ENCODE measurements around the gene PIK3C2B. TPM values are rescaled to one million over a fixed set of nuclear protein-coding genes. Genes with fewer than 3 reads are reported as not detected.

PIK3C2B gene
- total and polyA plus RNA-seq, 2 donors (not counting 1 experiment from before 2014, with no cell fraction given) = 90.3 to 142 TPM

DNA sequence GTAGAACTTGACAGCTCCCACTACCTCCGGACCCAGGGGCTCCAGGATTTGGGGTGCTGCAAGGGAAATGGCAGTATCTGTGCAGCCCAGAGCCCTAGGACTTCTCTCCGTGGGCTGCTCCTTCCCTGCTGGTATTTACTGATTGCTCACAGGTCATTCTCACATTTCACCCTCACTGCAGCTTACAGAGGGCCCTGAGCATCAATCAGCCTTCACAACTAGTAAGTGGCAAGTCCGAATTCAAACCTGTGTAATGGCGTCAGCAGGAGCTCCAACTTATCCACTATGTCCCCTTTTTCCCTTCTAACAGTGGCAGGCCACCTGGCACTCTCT lies 32.4 kb downstream of the PIK3C2B start:
- WGBS (ENCODE audit: insufficient coverage) = 0% methylated on average over 2 of the region's 4 CpGs
- H3K27me3 ChIP-seq (replicated peaks in 1 of 4; ENCODE audit: control extremely low read depth in 1 of 4, control insufficient read depth in 3 of 4, insufficient read depth in 4 of 4, low read length in 3 of 4) = no peaks in the 10 kb centered on the region
- peak overlapping the region; percentile 60 for H3K9ac ChIP-seq (ENCODE audit: low read length)
- TF ChIP-seq, protein P1, sequence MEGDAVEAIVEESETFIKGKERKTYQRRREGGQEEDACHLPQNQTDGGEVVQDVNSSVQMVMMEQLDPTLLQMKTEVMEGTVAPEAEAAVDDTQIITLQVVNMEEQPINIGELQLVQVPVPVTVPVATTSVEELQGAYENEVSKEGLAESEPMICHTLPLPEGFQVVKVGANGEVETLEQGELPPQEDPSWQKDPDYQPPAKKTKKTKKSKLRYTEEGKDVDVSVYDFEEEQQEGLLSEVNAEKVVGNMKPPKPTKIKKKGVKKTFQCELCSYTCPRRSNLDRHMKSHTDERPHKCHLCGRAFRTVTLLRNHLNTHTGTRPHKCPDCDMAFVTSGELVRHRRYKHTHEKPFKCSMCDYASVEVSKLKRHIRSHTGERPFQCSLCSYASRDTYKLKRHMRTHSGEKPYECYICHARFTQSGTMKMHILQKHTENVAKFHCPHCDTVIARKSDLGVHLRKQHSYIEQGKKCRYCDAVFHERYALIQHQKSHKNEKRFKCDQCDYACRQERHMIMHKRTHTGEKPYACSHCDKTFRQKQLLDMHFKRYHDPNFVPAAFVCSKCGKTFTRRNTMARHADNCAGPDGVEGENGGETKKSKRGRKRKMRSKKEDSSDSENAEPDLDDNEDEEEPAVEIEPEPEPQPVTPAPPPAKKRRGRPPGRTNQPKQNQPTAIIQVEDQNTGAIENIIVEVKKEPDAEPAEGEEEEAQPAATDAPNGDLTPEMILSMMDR (IDR thresholded peaks at IDR 0.05) = no peak
- no peak for TF ChIP-seq EZH2 (IDR thresholded peaks at IDR 0.05; ENCODE audit: borderline replicate concordance, insufficient read depth, low read depth, low read length, poor library complexity, severe bottlenecking)
- ATAC-seq (ENCODE audit: low read depth) (no peak), DNase-seq (no peak)
- H3K27me3 Mint-ChIP-seq = no peaks in the 10 kb centered on the region
- H3K4me1 Mint-ChIP-seq = peaks cover 97% of the 10 kb centered on the region
- H3K36me3 ChIP-seq (replicated peaks in 1 of 2; ENCODE audit: control extremely low read depth in 1 of 2, control insufficient read depth in 1 of 2, extremely low read depth in 1 of 2, insufficient read depth in 2 of 2, low read length in 1 of 2) = peaks cover 1 to 38% of the 10 kb centered on the region in 2 experiments
- peak overlapping the region; percentile 94 for H3K27ac Mint-ChIP-seq
- H3K4me3 ChIP-seq (ENCODE audit: control extremely low read depth in 1 of 5, extremely low read depth in 1 of 5, insufficient read depth in 1 of 5, low read depth in 2 of 5, low read length in 4 of 5) = peak overlapping the region in 4 of 5 experiments; percentile 3 to 47 (median 43)
- H4K20me1 ChIP-seq (ENCODE audit: control insufficient read depth, insufficient read depth, low read length, poor library complexity, severe bottlenecking) = no peaks in the 10 kb centered on the region
- H2AFZ ChIP-seq (ENCODE audit: insufficient read depth, low read depth, low read length, poor library complexity, severe bottlenecking) = no peak overlapping the region
- ChIA-PET CTCF (interaction anchor here (1.4 to 43.9 kb wide), 5 partner anchors 8 to 38 kb away, joined by 5 to 1884 read pairs (median 58); partner anchors contain the start of gene PIK3C2B), POLR2A (interaction anchor here (0.9 to 2.4 kb wide), 4 partner anchors 10 to 33 kb away, joined by 3 to 8 read pairs (median 4); partner anchors contain the start of gene PIK3C2B)
- intact Hi-C loops (cut with micrococcal nuclease) = loop anchor here (1.0 kb wide), 1 partner anchor 9 kb away; no protein-coding TSS in a partner anchor
- peak overlapping the region; percentile 84 for H3K4me3 Mint-ChIP-seq
- peaks cover 94 to 99% of the 10 kb centered on the region in 2 donors for H3K4me1 ChIP-seq (ENCODE audit: control insufficient read depth in 2 of 2, insufficient read depth in 2 of 2, low read length in 2 of 2)
- H3K9me3 Mint-ChIP-seq (ENCODE audit: insufficient read depth) = no peaks in the 10 kb centered on the region
- H3K4me2 ChIP-seq (replicated peaks; ENCODE audit: low read depth, low read length, poor library complexity, severe bottlenecking) = peak overlapping the region; percentile 83
- peaks cover 46% of the 10 kb centered on the region for H3K79me2 ChIP-seq (ENCODE audit: control insufficient read depth, insufficient read depth, low read length)
- H3K9me3 ChIP-seq (ENCODE audit: control extremely low read depth in 1 of 3, control insufficient read depth in 2 of 3, insufficient read depth in 1 of 3, low read length in 2 of 3) = no peaks in the 10 kb centered on the region
- H3K27ac ChIP-seq (ENCODE audit: low read length in 2 of 2) = peak overlapping the region; percentile 86 to 90
